HFFc6 (cell line): ENCODE measurements around the gene IL5RA. TPM values are rescaled to one million over a fixed set of nuclear protein-coding genes. Genes with fewer than 3 reads are reported as not detected.

Experiments
- DNase-seq: peaks from one replicate; pipeline ENCODE4 v3.0.0-alpha.2; 2018
- H3K27ac Mint-ChIP-seq: 2 replicates; pipeline ENCODE4 v1.8.0; 2020; ENCODE audit warnings: mild to moderate bottlenecking, mixed read lengths
- H3K27me3 Mint-ChIP-seq: 2 replicates; pipeline ENCODE4 v1.8.0; 2021; ENCODE audit warnings: mild to moderate bottlenecking, moderate library complexity, mixed read lengths; ENCODE audit not compliant: insufficient read depth
- H3K36me3 Mint-ChIP-seq: 2 replicates; pipeline ENCODE4 v1.8.0; 2021; ENCODE audit warnings: low read depth, mixed read lengths
- H3K4me1 Mint-ChIP-seq: 2 replicates; pipeline ENCODE4 v1.8.0; 2020; ENCODE audit warnings: low read depth, mixed read lengths
- H3K4me3 Mint-ChIP-seq: 2 replicates; pipeline ENCODE4 v1.8.0; 2020; ENCODE audit warnings: mild to moderate bottlenecking, moderate library complexity, mixed read lengths
- H3K9me3 Mint-ChIP-seq: 2 replicates; pipeline ENCODE4 v1.8.0; 2020; ENCODE audit warnings: mild to moderate bottlenecking, mixed read lengths
- total RNA-seq, 6 experiments: library from RNA; stranded (reverse); fragmentation: NEBNext Ultra II Directional; extraction: Animal tissue kit (Norgen Biotek cat#: 25700); gene quantifications; 2 replicates in 1 of 6; 3 replicates in 5 of 6; pipeline ENCODE4 v1.2.3, GENCODE V29; 2021
- TF ChIP-seq, protein P1 (sequence below): fragments of 200-600 bp; sonication (generic); IDR thresholded peaks from 2 replicates; pipeline ENCODE4 v1.5.0; 2021; ENCODE audit warnings: antibody characterized with exemption, mild to moderate bottlenecking

Gene IL5RA
- total RNA-seq, 6 experiments from 2014 or later = not detected

DNA sequence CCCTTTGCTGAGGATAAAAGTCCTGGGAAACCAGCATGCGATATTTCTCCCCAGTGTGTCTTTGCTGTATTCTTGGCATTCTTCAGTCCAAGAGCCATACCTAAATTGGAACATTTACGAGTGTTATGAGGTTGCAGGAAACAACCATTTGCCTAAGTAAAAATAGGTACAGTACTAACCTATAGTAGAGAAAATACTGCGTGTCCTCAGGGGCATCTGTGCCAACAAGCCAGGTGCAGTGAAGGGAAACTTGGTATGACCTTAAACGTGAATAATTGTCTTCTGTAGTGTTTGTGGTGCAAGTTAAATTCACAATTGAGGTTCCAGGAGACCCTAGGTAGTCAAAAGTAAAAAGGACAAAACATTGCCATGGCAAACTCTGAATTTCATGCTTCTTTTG lies 12.2 kb downstream of the IL5RA start:
- Mint-ChIP-seq H3K4me3 (no peak overlapping the region), H3K4me1 (no peaks in the 10 kb centered on the region), H3K27me3 (peaks cover 2% of the 10 kb centered on the region), H3K36me3 (no peaks in the 10 kb centered on the region), H3K27ac (no peak overlapping the region), H3K9me3 (no peaks in the 10 kb centered on the region; the same call in 1 of the 2 replicates)
- DNase-seq = no peak
- TF ChIP-seq, protein P1, sequence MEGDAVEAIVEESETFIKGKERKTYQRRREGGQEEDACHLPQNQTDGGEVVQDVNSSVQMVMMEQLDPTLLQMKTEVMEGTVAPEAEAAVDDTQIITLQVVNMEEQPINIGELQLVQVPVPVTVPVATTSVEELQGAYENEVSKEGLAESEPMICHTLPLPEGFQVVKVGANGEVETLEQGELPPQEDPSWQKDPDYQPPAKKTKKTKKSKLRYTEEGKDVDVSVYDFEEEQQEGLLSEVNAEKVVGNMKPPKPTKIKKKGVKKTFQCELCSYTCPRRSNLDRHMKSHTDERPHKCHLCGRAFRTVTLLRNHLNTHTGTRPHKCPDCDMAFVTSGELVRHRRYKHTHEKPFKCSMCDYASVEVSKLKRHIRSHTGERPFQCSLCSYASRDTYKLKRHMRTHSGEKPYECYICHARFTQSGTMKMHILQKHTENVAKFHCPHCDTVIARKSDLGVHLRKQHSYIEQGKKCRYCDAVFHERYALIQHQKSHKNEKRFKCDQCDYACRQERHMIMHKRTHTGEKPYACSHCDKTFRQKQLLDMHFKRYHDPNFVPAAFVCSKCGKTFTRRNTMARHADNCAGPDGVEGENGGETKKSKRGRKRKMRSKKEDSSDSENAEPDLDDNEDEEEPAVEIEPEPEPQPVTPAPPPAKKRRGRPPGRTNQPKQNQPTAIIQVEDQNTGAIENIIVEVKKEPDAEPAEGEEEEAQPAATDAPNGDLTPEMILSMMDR = no peak

DNA sequence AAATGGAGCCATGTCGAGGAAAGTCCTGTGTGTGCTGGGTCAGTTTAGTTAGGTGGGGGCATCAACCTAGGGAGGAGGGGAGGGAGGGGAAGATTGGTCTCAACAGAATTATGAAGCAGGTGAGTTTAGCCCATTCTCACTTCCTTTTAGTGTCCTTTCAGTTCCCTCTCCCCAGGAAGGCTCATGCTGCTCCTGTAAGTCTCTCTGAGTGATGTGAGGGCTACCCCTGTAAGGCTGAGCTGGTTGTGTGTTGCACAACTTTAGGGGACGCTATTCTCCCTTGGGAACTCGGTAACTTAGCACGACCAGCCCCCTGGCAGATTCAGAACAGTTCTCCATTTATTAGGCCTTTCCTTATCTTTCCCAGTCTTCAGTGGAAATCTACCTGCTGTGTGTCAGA lies 21.2 kb downstream of the IL5RA start:
- no peaks in the 10 kb centered on the region; the same call in none of the 2 replicates for H3K9me3 Mint-ChIP-seq
- H3K4me1 Mint-ChIP-seq = no peaks in the 10 kb centered on the region
- no peak for DNase-seq
- H3K4me3 Mint-ChIP-seq = no peak overlapping the region
- no peaks in the 10 kb centered on the region for H3K36me3 Mint-ChIP-seq
- TF ChIP-seq, protein P1 = no peak
- no peak overlapping the region for H3K27ac Mint-ChIP-seq
- no peaks in the 10 kb centered on the region; the same call in 1 of the 2 replicates for H3K27me3 Mint-ChIP-seq

DNA sequence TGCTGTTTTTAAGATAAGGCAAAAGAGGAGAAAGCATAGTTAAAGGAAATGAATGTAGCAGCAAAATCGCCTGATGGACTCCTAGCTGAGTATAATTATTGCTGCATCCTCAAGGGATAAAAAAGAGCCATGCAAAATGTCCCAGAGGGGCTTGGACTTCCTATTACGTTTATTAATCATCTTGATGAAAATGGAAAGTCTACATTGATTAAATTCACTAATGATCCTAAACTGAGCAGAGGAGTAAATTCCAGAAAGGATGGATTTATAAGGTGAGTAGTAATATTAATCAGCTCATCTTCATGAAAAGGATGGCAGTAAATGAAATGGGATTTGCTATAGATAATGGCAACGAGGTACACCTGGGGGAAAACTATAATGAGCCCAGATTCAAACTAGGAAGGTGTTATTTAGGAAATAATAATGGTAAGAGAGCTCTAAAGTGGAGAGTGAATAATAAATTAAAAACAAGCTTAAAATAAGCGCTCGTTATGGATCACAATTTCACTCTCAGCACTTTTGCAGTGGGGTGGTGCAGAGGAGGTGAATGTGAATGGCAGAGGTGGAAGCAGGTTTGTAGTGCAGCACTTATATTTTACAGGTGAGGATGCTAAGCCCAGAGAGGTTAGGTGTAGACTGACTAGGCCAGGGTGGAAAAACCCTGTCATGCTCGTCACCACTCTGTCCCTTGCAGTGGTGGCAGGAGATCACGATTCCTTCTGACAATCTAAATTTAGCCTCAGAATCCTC lies 22.3 kb downstream of the IL5RA start:
- H3K27ac Mint-ChIP-seq = no peak overlapping the region
- peaks cover 5% of the 10 kb centered on the region for H3K9me3 Mint-ChIP-seq
- H3K4me3 Mint-ChIP-seq = no peak overlapping the region
- no peaks in the 10 kb centered on the region for H3K4me1 Mint-ChIP-seq
- no peak for DNase-seq
- no peaks in the 10 kb centered on the region for H3K36me3 Mint-ChIP-seq
- TF ChIP-seq, protein P1 = no peak
- H3K27me3 Mint-ChIP-seq = no peaks in the 10 kb centered on the region

DNA sequence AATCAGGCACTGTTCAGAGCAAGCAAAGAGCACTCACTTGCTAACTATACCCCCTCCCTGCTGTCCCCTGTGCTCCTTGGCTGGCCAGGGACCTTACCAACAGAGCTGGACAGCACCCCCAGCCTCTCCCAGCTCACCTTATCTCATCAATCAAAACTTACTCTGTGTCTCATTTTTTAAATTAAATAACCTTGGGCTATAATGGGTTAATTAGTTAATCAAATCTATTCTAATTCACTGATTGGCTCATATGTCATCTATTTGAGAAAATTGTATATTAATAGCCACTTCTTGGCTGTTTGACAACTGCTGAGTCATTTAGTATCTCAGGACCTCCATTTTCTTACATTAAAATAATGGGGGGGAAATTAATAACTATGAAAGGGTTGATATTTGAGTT lies 22.9 kb downstream of the IL5RA start:
- Mint-ChIP-seq H3K9me3 (peaks cover 6% of the 10 kb centered on the region), H3K4me1 (no peaks in the 10 kb centered on the region), H3K27ac (no peak overlapping the region), H3K27me3 (no peaks in the 10 kb centered on the region), H3K36me3 (no peaks in the 10 kb centered on the region), H3K4me3 (no peak overlapping the region)
- no peak for DNase-seq
- TF ChIP-seq, protein P1 = no peak

DNA sequence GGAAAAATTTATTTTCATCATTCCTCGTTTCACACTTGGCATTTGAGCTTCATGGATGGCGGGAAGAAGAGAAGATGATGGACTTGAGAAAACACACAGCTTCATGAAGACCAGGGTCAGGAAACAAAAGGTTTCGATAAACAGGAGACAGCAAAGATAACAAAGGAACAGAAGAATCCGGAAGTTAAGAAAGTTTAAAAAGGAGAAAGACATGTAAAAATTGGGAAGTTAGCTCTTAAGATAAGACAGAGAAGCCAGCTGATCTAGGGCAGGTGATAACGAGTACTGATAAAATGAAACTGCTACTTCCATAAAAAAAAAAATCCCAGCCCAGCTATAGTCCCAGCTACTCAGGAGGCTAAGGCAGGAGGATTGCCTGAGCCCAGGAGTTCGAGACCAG lies 23.9 kb downstream of the IL5RA start:
- TF ChIP-seq, protein P1 = no peak
- no peak overlapping the region for H3K4me3 Mint-ChIP-seq
- no peaks in the 10 kb centered on the region for H3K27me3 Mint-ChIP-seq
- no peaks in the 10 kb centered on the region for H3K4me1 Mint-ChIP-seq
- no peak for DNase-seq
- H3K9me3 Mint-ChIP-seq = peaks cover 6% of the 10 kb centered on the region
- no peaks in the 10 kb centered on the region for H3K36me3 Mint-ChIP-seq
- H3K27ac Mint-ChIP-seq = no peak overlapping the region
